Lung (tissue), 12 donors: Measurements from ENCODE around the gene LMO1. TPM values are rescaled to one million over a fixed set of nuclear protein-coding genes. Genes with fewer than 3 reads are reported as not detected.

Experiments used
- ATAC-seq: fragments of 200-7000 bp; cut with Tn5 transposase; one replicate; pipeline ENCODE4 v1.9.1; 2020; ENCODE audit warnings: moderate number of reproducible peaks; ENCODE audit not compliant: insufficient read depth, low FRiP score
- DNase-seq, 3 donors: peaks; one replicate each; pipeline ENCODE4 v3.0.0-alpha.2; 2013 to 2017
- H3K27ac ChIP-seq, 2 donors: one replicate each; pipeline ENCODE4 v1.5.1; 2013; ENCODE audit warnings: mild to moderate bottlenecking in 2 of 2, moderate library complexity in 2 of 2, control low read depth in 1 of 2, inconsistent platforms in 1 of 2, low read depth in 1 of 2, low read length in 1 of 2
- H3K27me3 ChIP-seq, 3 donors: one replicate each; pipeline ENCODE4 v1.5.1; 2013; ENCODE audit warnings: low read length in 2 of 3; ENCODE audit not compliant: control insufficient read depth in 3 of 3, insufficient read depth in 3 of 3
- H3K36me3 ChIP-seq, 4 donors: one replicate each; pipeline ENCODE4 v1.5.1; 2013; ENCODE audit warnings: low read length in 4 of 4, mild to moderate bottlenecking in 1 of 4, moderate library complexity in 1 of 4; ENCODE audit not compliant: control insufficient read depth in 4 of 4, insufficient read depth in 4 of 4
- H3K4me1 ChIP-seq, 5 donors: one replicate each; pipeline ENCODE4 v1.5.1; 2013; ENCODE audit warnings: low read length in 5 of 5, mild to moderate bottlenecking in 2 of 5, moderate library complexity in 1 of 5; ENCODE audit not compliant: control insufficient read depth in 5 of 5, insufficient read depth in 5 of 5
- H3K4me3 ChIP-seq: one replicate; pipeline ENCODE4 v1.5.1; 2013; ENCODE audit warnings: mild to moderate bottlenecking, control low read depth, moderate library complexity
- H3K9ac ChIP-seq, 2 donors: one replicate each; pipeline ENCODE4 v1.5.1; 2013; ENCODE audit warnings: low read length in 2 of 2, control low read depth in 1 of 2; ENCODE audit not compliant: insufficient read depth in 1 of 2
- H3K9me3 ChIP-seq, 4 donors: one replicate each; pipeline ENCODE4 v1.5.1; 2013; ENCODE audit warnings: low read length in 3 of 4, mild to moderate bottlenecking in 1 of 4, moderate library complexity in 1 of 4; ENCODE audit not compliant: control insufficient read depth in 4 of 4, insufficient read depth in 3 of 4
- CTCF ChIP-seq: IDR thresholded peaks from 2 replicates; pipeline ENCODE4 v1.5.1; 2012; ENCODE audit warnings: mild to moderate bottlenecking; ENCODE audit errors: control extremely low read depth, extremely low read depth
- WGBS, 2 donors: extraction: QIAGEN DNeasy Blood & Tissue Kit; methylation state at CpG; one replicate each; pipeline ENCODE4 v1.1.7; 2013; 5-methylcytosine and 5-hydroxymethylcytosine counted together
- polyA plus RNA-seq, 2 donors: library from polyadenylated mRNA; stranded (reverse); fragments of 200-250 nt; gene quantifications; one replicate each; pipeline ENCODE4 v1.2.1, GENCODE V29; 2013
- total RNA-seq, 2 donors: library from RNA; depleted of rRNA in 1 of 2; stranded (reverse); fragments of >200 nt in 1 of 2; gene quantifications; one replicate each; pipeline ENCODE4 v1.2.1, GENCODE V29; 2014 to 2021
- donor health status: control.
- donor health status: control.
- donor health status: Bipolar disorder and iron deficiency.
- donor health status: healthy.
- donor health status: DM: yes; HTN: yes; CAD: no.

Gene LMO1
- total and polyA plus RNA-seq, 4 donors: 0.26 to 0.34 TPM; not detected in 2

DNA sequence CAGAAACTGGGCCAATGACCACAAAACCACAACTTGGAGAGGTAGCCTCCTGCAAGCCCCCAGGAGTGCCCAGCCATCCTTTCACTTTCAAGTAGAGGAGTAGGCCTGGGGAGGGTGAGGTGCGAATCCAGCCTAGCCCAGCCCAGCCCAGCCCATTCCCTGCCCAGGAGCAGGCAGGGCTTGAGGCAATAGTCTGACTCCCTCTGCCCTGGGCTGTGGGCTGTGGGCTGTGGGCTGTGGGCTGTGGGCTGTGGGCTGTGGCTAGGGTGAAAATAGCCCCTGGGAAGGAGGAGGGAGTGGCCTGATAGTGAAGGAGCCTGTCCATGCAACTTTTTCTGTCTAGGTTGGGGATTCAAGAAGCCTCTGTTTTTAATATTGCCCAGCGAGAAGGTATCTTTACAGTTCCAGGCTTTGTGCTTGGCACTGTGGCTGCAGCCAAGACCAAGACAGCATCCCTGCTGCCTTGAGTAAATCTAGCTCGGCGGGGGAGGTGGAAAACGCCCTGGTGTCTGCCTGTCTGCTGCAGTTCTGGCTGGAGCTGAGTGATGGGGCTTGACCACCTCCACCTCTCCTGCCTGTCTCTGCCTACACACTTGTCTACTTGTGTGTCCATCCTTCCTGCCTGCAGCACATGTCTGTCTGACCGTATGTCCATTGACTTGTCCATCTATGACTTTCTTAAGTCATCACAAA, 40.7 kb downstream of the LMO1 start:
- ATAC-seq (no peak), DNase-seq (no peak)
- 68 to 76% methylated on average over 6 of the region's 6 CpGs for WGBS, 2 donors
- no peak overlapping the region for H3K27ac ChIP-seq
- no peak overlapping the region for H3K4me3 ChIP-seq
- TF ChIP-seq CTCF: no peak
- no peak overlapping the region for H3K9ac ChIP-seq
- H3K36me3 ChIP-seq: no peaks in the 10 kb centered on the region
- peaks cover 0 to 10% (median 0%) of the 10 kb centered on the region in 5 donors for H3K4me1 ChIP-seq
- H3K9me3 ChIP-seq: no peaks in the 10 kb centered on the region
- H3K27me3 ChIP-seq: no peaks in the 10 kb centered on the region

DNA sequence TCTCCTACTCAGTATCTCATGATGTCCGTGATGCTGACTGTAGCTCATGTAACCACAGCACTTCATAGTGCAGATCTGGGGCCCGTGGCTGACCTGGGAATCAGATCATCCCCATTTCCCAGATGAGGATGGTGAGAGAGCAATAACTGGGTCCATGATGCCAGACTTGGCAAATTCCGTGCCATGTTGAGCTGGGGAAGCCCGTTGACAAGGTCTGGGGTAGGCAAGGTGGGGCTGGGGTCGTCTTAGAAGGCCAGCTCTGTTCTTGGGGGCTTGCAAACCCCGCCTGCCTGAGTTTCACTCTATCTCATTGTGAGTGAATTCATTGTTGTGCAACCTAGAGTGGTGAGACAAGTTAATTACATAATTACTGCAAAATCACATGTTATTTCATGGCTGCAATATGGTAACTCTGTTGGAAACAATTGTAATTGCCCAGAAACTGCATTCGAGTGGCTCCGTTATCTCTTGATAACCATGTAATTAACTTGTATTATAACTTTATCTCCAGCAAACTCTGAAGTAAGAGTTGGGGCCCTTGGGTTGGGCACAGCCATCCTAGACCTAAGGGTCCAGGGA, 41.7 kb downstream of the LMO1 start:
- Histone ChIP-seq H3K9ac (no peak overlapping the region), H3K9me3 (no peaks in the 10 kb centered on the region), H3K4me3 (no peak overlapping the region), H3K27ac (no peak overlapping the region), H3K27me3 (no peaks in the 10 kb centered on the region), H3K36me3 (no peaks in the 10 kb centered on the region), H3K4me1 (peaks cover 0 to 11% (median 0%) of the 10 kb centered on the region in 5 donors)
- ATAC-seq: no peak
- no peak for TF ChIP-seq CTCF
- no peak for DNase-seq
- 72 to 82% methylated on average over 8 of the region's 8 CpGs for WGBS, 2 donors

DNA sequence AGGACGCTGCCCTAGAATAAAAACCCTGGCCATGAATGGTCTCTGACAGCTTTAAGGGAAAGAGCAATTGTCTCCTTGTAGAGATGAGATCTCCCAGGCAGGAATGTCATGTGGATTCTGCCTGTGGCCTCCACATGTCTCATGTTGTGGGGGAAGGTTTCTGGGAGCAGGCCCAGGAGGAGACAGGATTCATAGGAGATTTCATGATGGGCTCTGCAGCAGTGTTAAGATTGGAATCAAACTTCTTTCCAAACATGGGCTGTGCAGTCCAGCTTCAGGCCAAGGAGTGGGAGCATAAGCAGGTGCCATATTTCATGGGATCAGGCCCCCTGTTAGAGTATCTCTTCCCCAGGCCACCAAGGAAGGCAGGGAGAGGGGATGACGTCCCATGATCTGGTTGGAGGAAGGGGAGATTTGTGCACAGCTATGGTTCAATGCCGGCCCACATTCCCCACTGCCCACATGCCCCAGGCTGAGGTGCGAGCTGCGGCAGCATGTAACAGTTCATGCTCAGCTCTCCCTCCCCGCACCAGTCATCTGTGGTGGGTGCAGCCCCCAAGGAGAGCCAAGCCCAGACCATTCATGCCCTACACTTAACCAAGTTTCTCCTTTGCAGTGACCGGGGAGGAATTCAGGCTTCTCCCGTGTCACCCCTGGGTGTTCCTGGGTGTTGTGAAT, 42.5 kb downstream of the LMO1 start:
- 88 to 90% methylated on average over 8 of the region's 8 CpGs for WGBS, 2 donors
- Histone ChIP-seq H3K9ac (no peak overlapping the region), H3K27me3 (no peaks in the 10 kb centered on the region), H3K4me3 (no peak overlapping the region), H3K4me1 (peaks cover 0 to 11% (median 0%) of the 10 kb centered on the region in 5 donors), H3K36me3 (no peaks in the 10 kb centered on the region), H3K27ac (no peak overlapping the region), H3K9me3 (no peaks in the 10 kb centered on the region)
- no peak for TF ChIP-seq CTCF
- DNase-seq (no peak), ATAC-seq (no peak)
